SHP77 (cell line): ENCODE data around the gene HOXA4.

Experiments used
- DNase-seq, 2 experiments: peaks; one replicate each; lab custom pipeline; 2025; lab: John Stamatoyannopoulos, UW

The HOXA4 gene

DNA sequence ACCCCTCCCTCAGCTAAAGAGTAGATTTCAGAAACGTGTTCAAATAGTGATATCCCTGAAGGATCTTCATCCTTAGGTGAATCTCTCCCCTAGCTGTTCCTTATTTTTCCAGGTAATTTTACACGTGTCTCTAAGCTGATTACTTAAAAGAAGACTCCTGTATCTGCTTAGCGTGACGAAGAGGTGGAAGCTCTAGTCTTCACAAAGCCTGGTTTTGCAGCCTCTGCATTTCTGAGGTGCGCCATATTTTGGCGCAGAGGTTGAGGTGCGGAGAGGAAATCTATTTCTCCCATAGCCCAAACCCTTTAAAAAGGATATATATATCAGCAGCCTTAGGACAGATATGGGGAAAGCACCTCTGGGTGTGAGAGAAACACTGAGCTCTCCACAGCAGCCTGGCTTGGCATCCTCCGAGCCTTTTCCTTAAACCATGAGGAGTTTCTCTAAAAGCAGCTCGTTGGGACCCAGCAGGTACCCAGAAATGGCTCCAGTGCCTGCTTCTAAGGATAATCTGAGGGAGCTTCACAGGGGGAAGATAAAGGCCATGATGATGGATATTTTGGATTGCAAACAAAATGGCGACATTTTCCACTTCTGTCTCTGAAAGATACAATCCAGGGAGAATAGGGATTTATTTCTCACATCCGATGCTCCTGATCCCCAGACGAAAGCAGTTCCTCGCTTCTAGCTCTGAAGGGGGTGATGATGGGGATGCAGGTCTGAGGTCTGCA is 25.1 kb downstream of the HOXA4 start:
- DNase-seq = no peak

DNA sequence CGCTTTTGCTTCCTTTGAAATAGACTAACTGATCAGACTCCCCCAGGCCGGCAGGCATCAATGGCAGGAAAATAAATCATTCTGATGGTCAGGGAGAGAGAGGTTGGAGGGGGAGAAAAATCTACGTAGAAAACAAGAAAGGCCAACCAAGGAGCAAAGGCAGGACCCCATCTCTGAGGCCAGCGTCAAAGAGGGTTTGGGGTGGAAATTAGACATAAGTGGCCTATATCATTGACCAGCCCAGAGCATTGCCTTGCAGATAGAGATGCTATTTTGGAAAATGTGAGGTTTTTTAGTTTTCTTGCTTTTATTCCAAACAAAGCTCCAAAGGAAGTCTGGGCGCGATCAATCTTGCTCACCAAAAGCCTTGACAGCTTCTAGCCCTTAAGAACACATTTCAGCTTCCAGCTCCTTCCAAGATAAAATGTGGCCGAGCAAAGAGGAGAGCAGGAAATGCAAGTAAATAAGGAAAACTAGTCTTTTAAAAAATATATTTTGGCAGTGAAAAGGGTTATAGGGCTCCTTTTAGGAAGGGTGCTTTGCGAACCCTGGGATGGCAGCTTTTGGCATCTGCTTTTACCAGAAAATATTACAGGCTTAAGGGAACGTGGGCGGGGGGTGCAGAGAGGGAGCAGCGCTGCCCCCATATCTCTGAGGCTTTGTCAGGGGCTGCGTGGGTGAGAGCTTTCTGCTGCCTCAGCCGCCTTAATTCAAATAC is 26.1 kb downstream of the HOXA4 start:
- no peak for DNase-seq

DNA sequence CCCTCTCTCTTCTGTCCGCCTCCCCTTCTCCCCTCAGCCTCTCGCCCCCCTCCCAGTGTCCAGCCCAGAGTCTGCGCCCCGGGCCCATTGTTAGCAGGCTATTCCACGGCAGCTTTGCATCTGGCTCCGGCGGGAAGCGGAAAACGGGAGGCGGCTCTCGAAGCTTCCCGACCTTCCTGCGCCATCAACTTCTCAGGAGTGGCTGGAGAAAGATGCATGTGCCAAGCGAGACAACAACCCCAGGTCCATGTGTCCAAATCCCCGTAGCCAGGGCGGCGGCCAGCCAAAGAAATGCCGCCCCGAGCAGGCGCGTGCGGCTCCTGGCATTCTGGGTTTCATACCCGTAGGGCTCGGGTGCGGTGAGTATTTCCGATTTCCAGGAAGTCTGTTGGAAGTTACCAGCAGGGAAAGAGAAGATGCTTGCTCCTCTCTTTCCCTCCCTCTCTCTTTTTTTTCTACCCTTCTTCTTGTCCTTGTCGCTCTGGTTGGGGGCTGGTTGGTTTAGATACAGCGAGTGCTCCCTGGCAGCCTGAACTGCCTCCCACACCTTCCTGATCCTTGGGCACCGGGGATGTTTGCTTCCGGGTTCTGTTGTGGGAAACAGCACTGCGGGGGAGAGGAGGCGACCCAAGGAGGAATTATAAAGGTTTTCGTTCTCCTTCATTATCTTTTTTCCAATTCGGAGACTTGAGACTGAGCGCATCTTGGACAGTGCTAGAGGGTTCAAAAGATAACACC is 26.9 kb downstream of the HOXA4 start:
- no peak for DNase-seq

DNA sequence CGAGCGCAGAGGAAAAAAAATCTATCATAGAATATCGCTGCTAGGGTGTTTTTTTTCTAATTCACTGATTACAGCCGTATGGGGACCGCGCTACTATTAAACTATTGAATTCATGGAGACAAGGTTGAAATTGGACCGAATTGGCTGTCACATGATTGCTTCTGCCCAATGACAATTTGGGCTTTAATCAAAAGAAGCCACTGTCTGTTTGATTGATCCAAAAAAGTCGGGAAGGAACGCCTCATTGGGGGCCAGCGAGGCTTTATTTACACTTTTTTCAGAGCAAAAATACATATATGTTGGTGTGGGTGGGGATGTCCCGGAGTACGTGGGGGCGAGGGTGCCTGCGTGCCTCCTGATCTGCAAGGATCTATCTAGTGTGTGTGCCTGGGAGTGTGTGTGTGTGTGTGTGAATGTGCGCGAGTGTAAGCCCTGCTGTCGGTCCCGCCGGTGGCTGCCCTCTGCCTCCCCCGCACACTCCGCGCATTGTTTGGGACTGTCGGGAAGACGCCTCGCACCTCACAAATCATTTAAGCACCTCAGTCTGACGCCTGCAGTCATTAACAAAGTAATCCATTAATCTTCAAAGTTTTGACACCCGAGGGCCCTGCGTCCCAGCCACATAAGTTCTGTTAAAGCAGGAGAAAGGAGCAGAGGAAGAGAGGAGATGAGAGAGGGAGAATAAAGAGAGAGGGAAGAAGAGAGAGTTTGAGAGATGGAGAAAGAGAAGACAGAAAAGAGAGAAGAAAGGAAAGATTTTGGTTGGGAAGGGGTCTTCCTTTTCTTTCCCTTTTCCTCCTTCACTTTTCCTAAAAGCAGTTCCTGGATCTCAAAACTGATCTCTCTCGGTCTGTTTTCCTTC is 27.7 kb downstream of the HOXA4 start, which contains the start of gene HOXA2:
Gene HOXA2, minus strand, starts transcription at position 103 of the 862 bp plus-strand sequence. CDS start 183 bp downstream, outside the sequence.
- no peak for DNase-seq

DNA sequence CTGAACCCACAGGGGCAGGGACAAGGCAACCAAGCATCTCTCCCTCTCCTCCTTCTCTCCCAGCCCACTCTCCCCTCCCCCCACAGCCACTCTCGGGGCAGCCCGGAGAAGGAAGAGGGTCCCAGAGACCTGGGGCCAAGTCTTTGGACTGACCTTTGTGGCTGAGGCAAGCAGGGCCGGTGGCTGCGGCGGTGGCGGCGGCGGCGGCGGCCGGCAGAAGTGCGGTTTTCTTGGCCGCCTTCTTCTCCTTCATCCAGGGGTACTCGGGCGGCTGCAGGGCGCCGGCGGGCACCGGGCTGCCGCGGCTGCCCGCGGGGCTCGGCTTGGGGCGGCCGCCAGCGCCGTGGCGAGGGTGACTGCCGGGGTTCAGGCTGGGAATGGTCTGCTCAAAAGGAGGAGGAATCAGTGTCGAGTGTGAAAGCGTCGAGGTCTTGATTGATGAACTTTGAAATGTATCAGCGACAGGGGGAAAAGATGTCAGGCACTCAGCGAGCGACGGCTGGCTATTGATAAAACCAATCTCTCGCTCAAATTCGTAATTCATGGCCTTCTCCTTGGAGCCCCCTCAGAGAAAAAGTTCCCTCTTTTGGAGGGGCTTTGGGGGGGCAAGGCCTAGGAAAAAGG is 28.5 kb downstream of the HOXA4 start:
- DNase-seq = no peak

DNA sequence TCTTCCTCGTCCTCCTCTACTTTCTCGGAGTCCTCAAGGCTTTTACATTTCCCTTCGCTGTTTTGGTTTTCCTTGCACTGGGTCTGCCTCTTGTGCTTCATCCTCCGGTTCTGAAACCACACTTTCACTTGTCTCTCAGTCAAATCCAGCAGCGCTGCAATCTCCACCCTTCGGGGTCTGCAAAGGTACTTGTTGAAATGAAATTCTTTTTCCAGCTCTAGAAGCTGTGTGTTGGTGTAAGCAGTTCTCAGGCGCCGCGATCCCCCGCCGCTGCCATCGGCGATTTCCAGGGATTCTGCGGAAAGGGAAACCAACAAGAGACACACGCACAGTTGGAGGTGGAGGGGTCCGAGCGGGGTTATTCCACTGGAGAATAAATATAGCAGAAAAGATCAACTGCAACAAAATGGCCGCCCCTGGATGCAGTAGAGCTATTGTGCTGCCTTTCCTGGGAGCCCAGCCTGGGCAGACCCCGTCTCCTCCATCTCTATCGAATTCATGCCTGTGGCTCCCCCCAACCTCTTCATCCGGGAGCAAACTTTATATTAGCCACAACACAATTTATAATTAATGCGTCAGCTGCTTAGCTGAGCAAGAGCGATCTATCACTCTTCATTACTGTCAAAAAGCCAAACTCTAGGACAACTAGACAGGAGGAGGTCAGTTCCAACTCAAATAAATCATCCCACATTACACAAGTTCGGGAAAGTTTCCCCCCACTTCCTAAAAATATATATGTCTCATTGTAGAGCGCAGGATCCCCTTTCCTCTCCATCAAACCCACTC is 29.2 kb downstream of the HOXA4 start:
- no peak for DNase-seq

DNA sequence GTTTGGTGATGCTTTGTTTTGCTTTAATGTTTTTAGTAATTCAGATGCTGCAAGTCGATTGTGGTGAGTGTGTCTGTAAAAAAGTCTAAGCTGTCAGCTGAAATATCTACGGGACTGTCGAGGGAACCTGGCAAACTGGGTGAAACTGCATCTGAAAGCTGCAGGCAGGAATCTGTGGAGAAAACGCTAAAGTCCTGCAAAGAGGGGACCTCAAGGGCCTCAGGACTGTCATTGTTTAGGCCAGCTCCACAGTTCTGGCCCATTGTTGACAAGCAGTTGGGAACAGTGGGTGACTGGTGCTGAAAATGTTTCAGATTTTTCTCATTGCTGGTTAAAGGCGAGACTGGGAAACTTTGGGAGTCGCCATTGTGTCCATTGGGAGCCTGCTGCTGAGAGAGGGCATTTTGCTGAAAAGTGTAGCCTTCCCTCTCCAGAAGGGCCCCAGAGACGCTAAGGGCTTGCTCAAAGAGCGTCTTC is 29.8 kb downstream of the HOXA4 start:
- DNase-seq = no peak

DNA sequence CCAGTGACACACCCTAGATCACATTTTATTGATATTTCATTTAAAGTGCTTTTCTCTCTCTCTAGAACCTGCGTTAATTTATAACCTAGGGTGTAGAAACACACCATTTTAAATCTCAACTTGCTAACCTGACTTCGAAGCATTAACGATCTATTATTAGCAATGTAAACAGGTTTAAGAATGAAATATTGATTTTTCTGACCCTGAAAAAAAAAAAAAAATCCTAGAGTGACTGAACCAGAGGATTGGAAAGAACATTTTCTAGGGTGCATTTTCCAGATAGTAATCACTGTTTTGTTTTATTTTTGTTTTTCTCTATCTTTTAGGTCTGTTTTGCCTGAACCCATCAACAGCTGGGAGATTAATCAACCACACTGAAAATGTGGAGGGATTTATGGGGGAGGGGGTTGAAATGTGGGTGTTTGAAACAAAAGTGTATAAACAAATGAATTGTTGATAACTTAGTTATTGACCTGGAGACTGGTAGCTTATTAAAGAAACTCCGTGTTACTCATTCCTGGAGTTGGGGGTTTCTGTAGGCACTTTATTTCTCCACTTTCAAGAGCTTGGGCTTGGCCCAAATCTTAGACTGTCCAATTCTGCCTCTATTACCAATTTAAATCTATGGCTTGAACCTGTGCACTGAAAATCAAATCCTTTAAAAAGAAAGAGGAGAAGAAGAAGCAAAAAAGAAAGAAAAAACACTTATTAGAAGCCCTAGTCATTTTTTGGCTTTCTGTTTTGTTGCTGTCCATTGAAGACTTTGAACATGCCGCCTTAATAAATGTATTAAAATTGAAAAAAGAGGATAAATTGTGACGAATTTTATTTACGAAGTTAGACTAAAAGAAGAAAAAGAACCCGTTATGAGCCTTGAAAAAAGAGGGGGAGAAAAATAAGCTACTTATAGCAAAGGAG is 30.8 kb downstream of the HOXA4 start:
- no peak for DNase-seq

DNA sequence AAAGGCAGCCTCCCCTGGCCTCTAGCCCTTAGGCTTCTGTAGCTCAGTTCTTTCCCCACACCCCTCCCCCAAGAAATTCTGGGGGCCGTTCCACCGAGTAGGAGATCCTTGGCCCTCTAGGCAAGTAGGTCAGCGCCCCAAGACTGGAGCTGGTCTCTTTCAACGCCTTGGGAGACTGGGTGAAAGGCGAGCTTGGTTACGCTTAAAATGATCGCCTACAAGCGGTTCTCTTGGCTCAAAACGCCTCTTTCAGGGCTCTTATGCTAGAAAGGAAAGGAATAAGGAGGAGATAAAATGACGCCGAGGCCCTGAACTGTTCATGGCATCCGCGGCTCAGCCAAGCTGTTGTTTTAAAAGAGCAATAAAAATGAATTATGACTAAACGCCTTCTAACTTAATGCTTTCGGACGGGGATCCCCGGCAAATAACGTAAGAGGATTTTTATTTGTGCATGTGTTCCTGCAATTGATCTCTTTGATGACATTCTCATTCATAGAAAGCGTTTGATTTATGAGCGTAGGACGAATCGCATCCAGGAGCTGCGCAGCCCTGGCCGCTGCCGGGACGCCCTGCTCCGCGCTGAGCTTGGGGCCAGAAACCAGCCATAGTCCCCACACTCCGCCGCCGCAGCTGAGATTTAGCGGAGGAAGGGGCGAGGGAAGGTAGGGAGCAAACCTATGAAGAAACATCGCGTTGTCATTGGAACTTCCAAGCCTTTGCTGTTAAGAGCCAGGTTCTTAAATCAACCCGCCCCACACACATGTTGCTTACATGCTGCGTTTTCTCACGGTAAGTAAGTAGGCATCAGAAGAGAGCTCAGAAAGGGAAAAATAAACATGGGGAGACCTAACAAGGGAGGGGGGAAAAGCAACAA is 31.7 kb downstream of the HOXA4 start:
- DNase-seq = no peak

DNA sequence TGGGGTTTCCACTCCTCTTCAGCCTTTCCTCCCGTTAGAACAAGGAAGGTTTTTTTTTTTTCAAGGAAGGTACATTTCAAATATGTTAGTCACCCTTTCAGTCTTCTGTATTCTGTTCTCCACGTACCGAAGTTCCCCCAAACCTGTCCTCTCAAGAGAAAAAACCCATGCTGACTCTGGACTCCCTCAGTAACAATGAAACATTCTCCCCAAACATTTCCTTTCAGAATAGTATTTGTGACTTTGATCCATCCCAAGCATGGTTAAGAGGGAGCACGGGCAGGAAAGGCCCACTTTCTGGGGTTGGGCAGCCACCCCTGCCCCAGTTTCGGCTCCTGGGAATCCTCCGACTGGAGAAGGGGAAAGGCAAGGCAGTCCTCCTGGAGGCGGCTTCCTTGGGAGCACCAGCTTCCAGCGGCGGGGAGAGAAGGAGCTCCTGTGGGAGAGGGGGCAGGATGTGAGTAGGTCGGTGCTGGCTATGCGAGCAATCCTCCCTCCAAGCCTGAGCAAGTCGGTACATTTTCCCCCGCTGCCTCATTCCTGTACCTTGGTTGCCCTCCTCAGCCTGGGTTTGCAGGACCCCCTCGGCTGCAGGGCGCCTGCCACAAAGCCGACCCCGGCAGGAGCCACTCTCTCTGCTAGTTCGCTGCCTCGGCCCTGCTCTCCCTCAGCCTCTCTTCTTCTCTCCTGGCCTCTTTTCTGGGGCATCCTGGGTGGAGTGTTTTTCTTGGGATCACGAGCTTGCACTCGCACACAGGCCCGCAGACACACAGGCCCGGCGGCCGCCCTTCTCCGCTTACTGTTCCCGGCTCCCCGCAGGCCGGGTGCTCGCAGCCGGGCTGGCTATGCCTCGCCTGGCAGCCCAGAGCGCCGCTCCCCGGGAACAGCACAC is 32.6 kb downstream of the HOXA4 start:
- DNase-seq = no peak

DNA sequence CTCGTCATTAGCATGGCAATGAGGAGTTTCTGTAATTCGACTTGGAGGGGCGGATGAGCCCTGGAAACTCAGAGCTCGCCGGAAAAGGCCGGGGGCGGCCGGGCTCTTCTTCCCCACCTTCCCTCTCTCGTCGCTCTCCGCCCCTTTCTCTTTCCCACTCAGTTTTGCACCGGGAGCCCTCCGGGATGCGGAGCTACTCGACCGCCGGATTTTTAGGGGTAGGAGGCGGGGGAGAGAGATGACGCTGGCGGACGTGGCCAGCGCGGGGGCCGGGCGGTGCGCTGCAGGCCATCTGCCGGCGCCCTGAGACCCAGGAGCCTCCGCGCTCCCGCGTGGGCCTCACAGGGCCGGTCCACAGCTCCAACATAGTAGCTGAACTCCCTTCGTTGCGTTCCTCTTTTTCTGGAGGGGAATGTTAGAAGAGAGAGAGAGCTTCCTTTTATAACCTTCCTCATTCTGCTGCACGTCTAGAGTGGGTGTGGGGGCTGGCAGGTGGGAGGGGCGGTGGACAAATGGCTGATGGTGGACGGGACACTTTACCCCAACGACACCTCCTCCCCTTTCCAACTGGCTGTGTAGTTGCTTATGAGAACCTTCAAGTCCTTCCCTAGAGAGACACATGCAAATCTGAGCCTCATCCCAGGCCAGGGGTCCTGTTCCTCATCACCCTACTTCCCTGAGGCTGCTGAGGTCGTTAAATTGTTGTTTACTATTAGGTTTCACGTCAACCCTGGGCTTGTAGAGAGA is 33.6 kb downstream of the HOXA4 start:
- no peak for DNase-seq

DNA sequence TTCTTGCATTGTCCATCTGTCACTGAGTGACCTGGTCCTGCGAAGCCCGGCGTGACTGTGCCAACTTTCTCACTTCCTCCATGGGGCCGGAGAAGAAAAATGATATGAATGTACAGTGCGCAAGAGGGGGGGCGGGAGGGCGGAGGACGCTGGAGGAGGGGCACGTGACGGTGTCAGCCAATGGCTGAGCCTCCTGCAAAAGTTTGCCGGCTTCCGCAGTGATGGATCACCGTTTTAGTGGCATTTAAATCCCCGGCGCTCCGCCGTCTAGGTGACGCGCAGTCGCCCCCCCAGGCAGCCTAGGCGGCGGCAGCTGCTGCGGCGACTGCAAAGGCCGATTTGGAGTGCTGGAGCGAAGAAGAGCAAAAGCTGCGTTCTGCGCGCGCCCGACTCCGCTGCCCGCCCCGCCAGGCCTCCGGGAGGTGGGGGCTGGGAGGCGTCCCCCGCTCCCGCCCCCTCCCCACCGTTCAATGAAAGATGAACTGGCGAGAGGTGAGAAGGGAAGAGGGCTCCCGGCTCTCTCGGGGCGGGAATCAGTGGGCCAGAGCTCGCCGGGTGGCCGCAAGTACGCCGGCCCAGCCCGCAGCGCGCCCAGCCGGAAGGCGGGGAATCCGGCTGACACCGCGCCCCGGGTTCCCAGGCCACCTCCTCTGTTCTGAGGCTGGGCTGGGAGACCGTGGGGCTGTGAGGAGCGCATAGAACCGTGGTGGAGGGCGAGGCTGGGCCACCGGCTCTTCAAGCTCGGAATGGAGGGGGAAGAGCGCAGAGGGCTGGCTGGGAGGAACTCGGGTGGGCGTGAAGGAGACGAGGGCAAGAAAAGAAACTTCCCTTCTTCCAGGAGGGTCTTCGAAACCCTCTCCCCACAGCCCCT is 34.4 kb downstream of the HOXA4 start, which contains the start of gene HOXA1:
Gene HOXA1, minus strand, starts transcription at position 104 of the 871 bp plus-strand sequence. Its CDS starts 88 bp downstream, at position 16.
- DNase-seq = no peak

DNA sequence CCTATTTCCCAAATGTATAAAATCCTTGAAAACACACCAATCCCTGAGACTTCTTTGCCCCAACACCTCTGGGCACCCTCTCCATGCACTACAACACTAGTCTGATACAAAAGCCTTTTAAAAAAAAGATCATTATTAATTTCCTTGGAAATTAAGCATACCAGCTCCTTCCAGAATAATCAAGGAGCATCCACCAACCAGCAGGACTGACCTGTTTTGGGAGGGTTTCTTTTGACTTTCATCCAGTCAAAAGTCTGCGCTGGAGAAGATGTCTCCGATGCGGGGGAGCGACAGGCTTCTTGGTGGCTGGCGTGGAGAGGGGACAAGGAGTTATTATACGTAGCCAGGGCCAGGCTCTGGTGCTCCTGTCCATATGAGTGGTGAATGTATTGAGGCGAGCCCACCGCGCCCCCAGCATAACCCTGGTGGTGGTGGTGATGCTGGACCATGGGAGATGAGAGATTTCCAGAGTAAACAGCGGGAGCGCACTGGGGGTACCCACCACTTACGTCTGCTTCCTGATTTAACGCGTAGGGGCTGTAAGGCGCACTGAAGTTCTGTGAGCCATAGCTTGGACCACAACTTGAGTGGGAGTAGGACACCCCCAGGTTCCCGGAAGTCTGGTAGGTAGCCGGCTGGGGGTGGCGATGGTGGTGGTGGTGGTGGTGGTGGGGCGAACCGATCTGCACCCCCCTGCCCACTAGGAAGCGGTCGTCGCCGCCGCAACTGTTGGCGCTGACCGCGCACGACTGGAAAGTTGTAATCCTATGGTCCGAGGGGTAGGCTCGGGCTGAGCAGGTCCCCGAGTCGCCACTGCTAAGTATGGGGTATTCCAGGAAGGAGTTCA is 35.3 kb downstream of the HOXA4 start:
- DNase-seq = no peak

DNA sequence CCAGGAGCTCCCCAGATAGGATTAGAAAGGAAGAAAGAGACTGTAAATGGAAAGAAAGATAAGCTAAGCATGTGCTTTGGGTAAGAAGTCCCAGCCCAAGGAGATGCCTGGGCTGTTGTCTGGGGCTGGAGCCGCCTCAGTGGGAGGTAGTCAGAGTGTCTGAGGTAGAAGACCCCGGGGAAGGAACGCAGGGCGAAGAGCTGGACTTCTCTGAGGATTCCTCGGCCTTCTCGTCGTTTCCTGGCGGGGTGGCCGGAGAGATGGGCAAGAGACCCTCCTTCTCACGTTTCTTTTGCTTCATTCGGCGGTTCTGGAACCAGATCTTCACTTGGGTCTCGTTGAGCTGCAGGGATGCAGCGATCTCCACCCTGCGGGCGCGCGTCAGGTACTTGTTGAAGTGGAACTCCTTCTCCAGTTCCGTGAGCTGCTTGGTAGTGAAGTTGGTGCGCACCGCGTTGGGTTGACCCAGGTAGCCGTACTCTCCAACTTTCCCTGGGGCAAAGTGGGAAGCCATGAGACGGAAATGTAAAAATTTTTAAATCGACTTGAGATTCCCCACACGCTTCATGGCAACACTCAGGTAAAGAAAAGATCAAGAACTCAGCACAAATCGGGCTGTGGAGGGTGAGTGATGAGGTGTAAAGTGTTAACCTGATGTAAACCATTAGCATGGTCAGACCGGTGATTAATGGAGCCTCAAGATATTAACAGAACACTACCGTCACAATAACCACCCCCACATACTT is 36.1 kb downstream of the HOXA4 start:
- no peak for DNase-seq
